Measurements from ENCODE around the gene PDHB. TPM values are rescaled to one million over a fixed set of nuclear protein-coding genes. Genes with fewer than 3 reads are reported as not detected.

PDHB gene
- total and polyA plus RNA-seq, 2 of the 13 experiments (the other 11 are each of a cell fraction or from before 2014, with no cell fraction given): 108 to 153 TPM

GRCh38 chr3:58392181-58392580, 41.5 kb downstream of the PDHB start:
- DNase-seq (ENCODE audit: low spot score): peak; percentile 11
- whole genome bisulfite sequencing (ENCODE audit: low lambda C conversion rate): 16% methylated on average over 3 of the region's 3 CpGs
- Histone ChIP-seq H4K20me1 (ENCODE audit: insufficient read depth, low read length) (no peaks in the 10 kb centered on the region), H3K36me3 (replicated peaks in 1 of 2; ENCODE audit: control insufficient read depth in 1 of 2, insufficient read depth in 2 of 2, low read length in 2 of 2) (peaks cover 6 to 22% of the 10 kb centered on the region in 2 experiments; a peak in 3 of 5 replicates), H3K4me3 (replicated peaks in 1 of 3; ENCODE audit: insufficient read depth in 1 of 3, low read depth in 2 of 3, low read length in 3 of 3) (no peak overlapping the region), H3K9ac (ENCODE audit: insufficient read depth, low read depth, low read length) (no peak overlapping the region), H2AFZ (ENCODE audit: low read length) (no peak overlapping the region), H3K27me3 (ENCODE audit: control insufficient read depth in 1 of 2, insufficient read depth in 2 of 2, low read length in 2 of 2) (no peaks in the 10 kb centered on the region; a peak in 1 of 5 replicates), H3K79me2 (ENCODE audit: insufficient read depth, low read length) (no peaks in the 10 kb centered on the region), H3K4me2 (ENCODE audit: low read depth, low read length) (no peak overlapping the region), H3K9me3 (ENCODE audit: low read length) (no peaks in the 10 kb centered on the region), H3K27ac (ENCODE audit: extremely low read length, insufficient read depth, low read length) (peak overlapping the region; percentile 21), H3K4me1 (ENCODE audit: insufficient read depth, low read length) (peaks cover 14% of the 10 kb centered on the region)
- peak; percentile 26 for FAIRE-seq
- in situ Hi-C loops (cut with HindIII; ENCODE audit: extremely low pct_ligation_motif_present, low pct_unique_long_range_greater_than_20kb): no loop called here
- CTCF ChIA-PET (ENCODE audit: low intra/inter-chr PET ratio, low total read pairs): no interaction called here
- ATAC-seq: no peak; the same call in 2 of the 3 replicates
- intact Hi-C loops (cut with micrococcal nuclease; ENCODE audit: unreplicated experiment): no loop called here
- POLR2A ChIA-PET: no interaction called here
- no TSS peak for BruUV-seq (replicated peaks)
- TF ChIP-seq CBFB (CRISPR knock-in tag; IDR thresholded peaks at IDR 0.05) (no peak), ATM (IDR thresholded peaks at IDR 0.05; ENCODE audit: borderline replicate concordance) (no peak), ZFP90 (CRISPR knock-in tag; IDR thresholded peaks at IDR 0.05; ENCODE audit: borderline replicate concordance) (no peak), ZNF556 (CRISPR knock-in tag; IDR thresholded peaks at IDR 0.05; ENCODE audit: borderline replicate concordance) (no peak), ZNF281 (CRISPR knock-in tag; IDR thresholded peaks at IDR 0.05; ENCODE audit: borderline replicate concordance) (no peak), HNRNPLL (IDR thresholded peaks at IDR 0.05; ENCODE audit: low read depth, low read length, poor library complexity, severe bottlenecking) (no peak)

All from HepG2 (cell line).